Skeletal muscle tissue (tissue), 4 donors: Measurements from ENCODE around the gene GP9. TPM values are rescaled to one million over a fixed set of nuclear protein-coding genes. Genes with fewer than 3 reads are reported as not detected.

ENCODE experiments used
- H3K27ac ChIP-seq: one replicate; pipeline ENCODE4 v1.7.0; 2013; ENCODE audit warnings: mild to moderate bottlenecking, low read depth, low read length, inconsistent platforms
- H3K27me3 ChIP-seq, 3 donors: one replicate each; pipeline ENCODE4 v1.7.0; 2013; ENCODE audit warnings: low read length in 3 of 3; ENCODE audit not compliant: control insufficient read depth in 3 of 3, insufficient read depth in 3 of 3
- H3K36me3 ChIP-seq, 3 donors: one replicate each; pipeline ENCODE4 v1.7.0; 2013; ENCODE audit warnings: low read length in 3 of 3; ENCODE audit not compliant: control insufficient read depth in 3 of 3, insufficient read depth in 3 of 3
- H3K4me1 ChIP-seq, 3 donors: one replicate each; pipeline ENCODE4 v1.7.0; 2013; ENCODE audit warnings: low read length in 3 of 3, mild to moderate bottlenecking in 3 of 3; ENCODE audit not compliant: control insufficient read depth in 3 of 3, insufficient read depth in 3 of 3
- H3K4me3 ChIP-seq, 3 donors: one replicate each; pipeline ENCODE4 v1.7.0; 2013; ENCODE audit warnings: low read length in 3 of 3
- H3K9ac ChIP-seq, 3 donors: one replicate each; pipeline ENCODE4 v1.7.0; 2013; ENCODE audit warnings: low read length in 3 of 3, mild to moderate bottlenecking in 3 of 3, moderate library complexity in 2 of 3, low read depth in 1 of 3
- H3K9me3 ChIP-seq, 3 donors: one replicate each; pipeline ENCODE4 v1.7.0; 2013; ENCODE audit warnings: low read length in 3 of 3; ENCODE audit not compliant: control insufficient read depth in 3 of 3
- total RNA-seq: library from RNA; depleted of rRNA; stranded (reverse); fragments of >200 nt; gene quantifications from one replicate; pipeline ENCODE4 v1.2.3, GENCODE V29; 2014
- donor health status: Osteomylitis.

The GP9 gene
- total RNA-seq, 1 donor from 2014 or later, result not detected

- Histone ChIP-seq H3K9me3 (no peaks in the 10 kb centered on the region), H3K36me3 (no peaks in the 10 kb centered on the region), H3K4me3 (no peak overlapping the region), H3K27ac (no peak overlapping the region), H3K27me3 (peaks cover 0 to 6% (median 0%) of the 10 kb centered on the region in 3 donors), H3K4me1 (peaks cover 1 to 3% (median 2%) of the 10 kb centered on the region in 3 donors), H3K9ac (no peak overlapping the region)
These were observed 2.0 kb upstream of the GP9 start for GRCh38 chr3:129058441-129059200.

DNA sequence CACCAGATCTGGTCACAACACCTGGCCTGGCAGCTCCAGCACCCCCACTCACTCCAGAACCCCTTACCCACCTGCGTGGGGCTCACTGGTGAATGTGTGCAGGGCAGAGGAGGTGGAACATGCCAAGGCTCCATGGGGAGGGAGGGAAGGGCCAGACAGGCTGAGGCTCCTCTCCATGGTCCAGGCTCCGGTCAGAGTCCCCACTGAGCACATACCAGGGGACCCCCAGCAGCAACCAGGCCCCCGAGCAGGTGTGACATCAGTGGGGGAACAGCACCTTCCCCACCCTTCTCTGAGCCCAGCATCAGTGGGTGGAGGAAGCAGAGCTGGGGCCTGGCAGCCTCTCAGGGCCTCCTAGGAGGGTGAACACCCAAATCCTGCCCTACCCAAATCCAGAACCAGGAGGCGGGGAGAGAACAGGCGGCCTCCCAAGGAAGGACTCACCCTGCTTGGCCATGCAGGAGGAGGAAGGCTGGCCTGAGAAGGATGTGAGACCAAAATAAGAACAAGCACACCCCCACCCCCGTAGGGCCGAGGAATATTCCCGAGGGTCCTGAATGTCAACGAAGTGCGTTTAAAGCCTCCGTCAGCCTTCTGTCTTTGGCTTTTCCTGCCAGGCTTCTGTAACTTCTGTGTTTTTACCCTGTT, 1.1 kb upstream of the GP9 start:
- Histone ChIP-seq H3K4me3 (no peak overlapping the region), H3K9me3 (no peaks in the 10 kb centered on the region), H3K27ac (no peak overlapping the region), H3K27me3 (peaks cover 0 to 6% (median 0%) of the 10 kb centered on the region in 3 donors), H3K36me3 (no peaks in the 10 kb centered on the region), H3K4me1 (no peaks in the 10 kb centered on the region), H3K9ac (no peak overlapping the region)

DNA sequence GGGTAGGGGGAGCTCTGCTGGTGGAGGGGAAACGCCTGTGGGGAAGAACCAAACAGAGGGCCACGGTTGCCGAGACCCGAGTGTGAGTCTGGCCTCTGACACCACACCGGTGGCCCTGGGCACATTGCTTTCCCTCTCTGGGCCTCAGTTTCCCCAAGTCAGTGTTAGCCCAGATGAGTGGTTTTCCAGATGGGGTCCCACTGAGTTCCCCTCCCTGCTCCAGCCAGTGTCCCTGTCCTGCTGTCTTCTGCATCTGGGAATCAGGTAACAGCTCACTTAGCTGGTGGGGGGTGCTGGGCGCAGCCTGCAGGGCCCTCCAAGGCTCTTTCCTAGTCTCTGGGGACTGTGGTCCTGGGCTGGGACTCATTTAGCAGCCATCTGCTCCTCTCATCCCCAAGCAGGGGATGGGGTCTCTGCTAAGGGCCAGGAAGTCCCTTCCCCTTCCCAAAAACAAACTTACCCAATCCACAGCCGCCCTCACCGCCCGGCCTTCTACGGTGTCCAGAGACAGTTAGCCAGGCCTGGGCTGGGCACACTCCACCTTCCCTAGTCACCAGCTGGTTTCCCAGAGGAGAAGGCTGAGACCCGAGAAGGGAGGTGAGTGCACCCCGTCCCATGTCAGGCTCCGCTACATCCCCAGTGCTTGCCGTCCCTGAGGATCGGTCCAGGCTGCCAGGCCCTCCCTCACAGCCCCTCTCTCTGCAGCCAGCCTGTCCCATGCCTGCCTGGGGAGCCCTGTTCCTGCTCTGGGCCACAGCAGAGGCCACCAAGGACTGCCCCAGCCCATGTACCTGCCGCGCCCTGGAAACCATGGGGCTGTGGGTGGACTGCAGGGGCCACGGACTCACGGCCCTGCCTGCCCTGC, 676 bp downstream of the GP9 start:
- H3K27ac ChIP-seq, result no peak overlapping the region
- no peaks in the 10 kb centered on the region for H3K9me3 ChIP-seq
- H3K4me3 ChIP-seq, result no peak overlapping the region
- H3K4me1 ChIP-seq, result no peaks in the 10 kb centered on the region
- peaks cover 0 to 6% (median 0%) of the 10 kb centered on the region in 3 donors for H3K27me3 ChIP-seq
- no peak overlapping the region for H3K9ac ChIP-seq
- no peaks in the 10 kb centered on the region for H3K36me3 ChIP-seq

DNA sequence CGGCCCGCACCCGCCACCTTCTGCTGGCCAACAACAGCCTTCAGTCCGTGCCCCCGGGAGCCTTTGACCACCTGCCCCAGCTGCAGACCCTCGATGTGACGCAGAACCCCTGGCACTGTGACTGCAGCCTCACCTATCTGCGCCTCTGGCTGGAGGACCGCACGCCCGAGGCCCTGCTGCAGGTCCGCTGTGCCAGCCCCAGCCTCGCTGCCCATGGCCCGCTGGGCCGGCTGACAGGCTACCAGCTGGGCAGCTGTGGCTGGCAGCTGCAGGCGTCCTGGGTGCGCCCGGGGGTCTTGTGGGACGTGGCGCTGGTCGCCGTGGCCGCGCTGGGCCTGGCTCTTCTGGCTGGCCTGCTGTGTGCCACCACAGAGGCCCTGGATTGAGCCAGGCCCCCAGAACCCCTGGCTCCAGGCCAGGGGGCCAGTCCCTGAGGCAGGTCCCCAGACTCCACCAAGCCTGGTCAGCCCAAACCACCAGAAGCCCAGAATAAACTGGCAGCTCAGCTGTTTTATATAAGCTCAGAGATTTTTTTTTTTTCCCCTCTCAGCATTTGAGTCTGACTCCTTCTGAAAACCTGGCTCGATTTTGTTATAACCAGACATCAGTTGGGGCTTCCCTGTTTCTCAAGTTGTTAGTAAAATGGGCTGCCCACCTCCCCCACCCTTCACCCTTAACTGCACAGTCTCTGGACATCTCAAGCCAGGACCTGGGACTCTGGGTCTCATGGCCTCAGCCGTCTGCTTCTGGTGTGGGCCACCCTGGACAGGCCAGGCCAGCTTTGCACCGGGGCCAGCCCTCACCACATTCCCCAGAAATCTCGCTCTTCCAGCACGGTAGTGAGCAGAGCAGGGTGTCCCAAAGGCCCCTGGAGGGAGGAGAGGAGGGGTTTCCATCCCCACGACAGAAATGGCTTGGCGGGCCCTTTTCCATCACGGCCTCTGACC, 1.6 kb downstream of the GP9 start:
- no peak overlapping the region for H3K9ac ChIP-seq
- H3K4me3 ChIP-seq, result no peak overlapping the region
- H3K27me3 ChIP-seq, result peaks cover 0 to 6% (median 0%) of the 10 kb centered on the region in 3 donors
- H3K9me3 ChIP-seq, result no peaks in the 10 kb centered on the region
- H3K4me1 ChIP-seq, result no peaks in the 10 kb centered on the region
- no peaks in the 10 kb centered on the region for H3K36me3 ChIP-seq
- no peak overlapping the region for H3K27ac ChIP-seq

DNA sequence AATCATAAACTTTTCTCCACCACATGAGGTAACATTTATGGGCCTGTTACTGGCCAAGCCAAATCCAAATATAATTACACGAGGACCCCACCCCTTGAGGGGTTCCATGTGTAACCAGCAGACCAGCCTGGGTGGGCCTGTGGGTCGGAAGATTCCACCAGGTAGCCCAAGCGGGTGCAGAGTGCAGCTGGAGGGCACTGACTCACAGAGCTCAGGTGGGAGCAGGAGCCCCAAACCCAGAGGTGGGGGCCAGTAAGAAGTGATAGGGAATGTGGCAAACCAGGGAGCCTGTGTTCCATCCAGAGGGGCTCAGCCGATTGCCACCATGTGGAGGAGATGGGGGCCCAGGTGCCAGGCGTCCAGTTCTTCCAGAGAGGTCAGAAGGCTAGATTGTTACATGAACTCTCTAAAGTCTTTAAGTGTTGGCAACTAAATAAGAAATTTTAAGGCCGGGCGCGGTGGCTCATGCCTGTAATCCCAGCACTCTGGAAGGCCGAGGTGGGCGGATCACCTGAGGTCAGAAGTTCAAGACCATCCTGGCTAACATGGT, 2.6 kb downstream of the GP9 start:
- no peak overlapping the region for H3K27ac ChIP-seq
- no peaks in the 10 kb centered on the region for H3K4me1 ChIP-seq
- H3K4me3 ChIP-seq, result no peak overlapping the region
- no peaks in the 10 kb centered on the region for H3K9me3 ChIP-seq
- H3K36me3 ChIP-seq, result no peaks in the 10 kb centered on the region
- H3K27me3 ChIP-seq, result peaks cover 0 to 6% (median 0%) of the 10 kb centered on the region in 3 donors
- H3K9ac ChIP-seq, result no peak overlapping the region

DNA sequence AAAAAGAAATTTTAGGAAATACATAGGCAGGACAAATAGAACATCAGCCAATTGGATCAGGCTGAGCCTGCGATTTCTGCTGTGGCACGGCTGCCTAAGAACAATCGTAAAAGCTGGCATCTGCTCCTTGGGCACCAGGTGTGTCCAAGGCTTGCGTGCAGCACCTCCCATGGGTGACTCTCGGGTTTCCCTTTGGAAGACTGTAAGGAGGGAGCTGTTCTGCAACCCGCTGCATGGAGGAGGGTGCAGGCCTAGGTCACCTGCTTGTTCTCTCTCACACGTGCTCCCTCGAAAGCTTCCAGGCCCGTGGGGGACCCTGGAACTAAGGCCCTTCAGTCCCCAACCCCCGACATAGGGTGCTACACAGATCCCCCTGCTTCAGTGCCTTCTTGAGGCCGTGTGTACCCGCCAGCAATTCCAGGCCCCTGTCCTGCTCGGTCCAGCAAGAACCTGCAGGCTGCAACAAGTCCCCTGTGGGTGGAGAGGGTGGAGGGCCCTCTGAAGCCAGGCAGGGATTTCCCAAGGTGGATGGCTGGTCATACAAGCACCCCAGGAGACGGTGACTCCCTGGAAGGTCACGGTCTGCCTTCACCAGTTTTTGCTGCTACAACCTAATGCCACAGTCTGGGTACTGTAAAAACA, 3.4 kb downstream of the GP9 start:
- H3K4me1 ChIP-seq, result no peaks in the 10 kb centered on the region
- H3K27me3 ChIP-seq, result peaks cover 0 to 6% (median 0%) of the 10 kb centered on the region in 3 donors
- H3K27ac ChIP-seq, result no peak overlapping the region
- no peaks in the 10 kb centered on the region for H3K36me3 ChIP-seq
- no peak overlapping the region for H3K9ac ChIP-seq
- H3K4me3 ChIP-seq, result no peak overlapping the region
- H3K9me3 ChIP-seq, result no peaks in the 10 kb centered on the region

- Histone ChIP-seq H3K27me3 (peaks cover 0 to 8% (median 2%) of the 10 kb centered on the region in 3 donors), H3K9me3 (no peaks in the 10 kb centered on the region), H3K36me3 (no peaks in the 10 kb centered on the region), H3K4me3 (no peak overlapping the region), H3K9ac (no peak overlapping the region), H3K27ac (no peak overlapping the region), H3K4me1 (no peaks in the 10 kb centered on the region)
These were observed 4.6 kb downstream of the GP9 start for GRCh38 chr3:129065016-129065719.

DNA sequence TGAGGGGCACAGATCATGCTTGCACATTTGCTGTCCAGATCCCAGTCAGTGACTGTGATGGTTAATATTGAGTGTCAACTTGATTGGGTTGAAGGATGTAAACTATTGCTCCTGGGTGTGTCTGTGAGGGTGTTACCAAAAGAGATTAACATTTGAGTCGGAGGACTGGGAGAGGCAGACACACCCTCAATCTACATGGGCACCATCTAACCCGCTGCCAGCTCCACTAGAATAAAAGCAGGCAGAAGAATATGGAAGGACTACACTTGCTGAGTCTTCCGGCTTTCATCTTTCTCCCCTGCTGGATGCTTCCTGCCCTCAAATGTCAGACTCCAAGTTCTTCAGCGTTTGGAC, 5.1 kb downstream of the GP9 start:
- no peaks in the 10 kb centered on the region for H3K9me3 ChIP-seq
- H3K27me3 ChIP-seq, result peaks cover 0 to 13% (median 3%) of the 10 kb centered on the region in 3 donors
- no peak overlapping the region for H3K27ac ChIP-seq
- H3K36me3 ChIP-seq, result no peaks in the 10 kb centered on the region
- no peaks in the 10 kb centered on the region for H3K4me1 ChIP-seq
- no peak overlapping the region for H3K9ac ChIP-seq
- no peak overlapping the region for H3K4me3 ChIP-seq
